SKM-1 treated with dmso at 0.1 percent for 144 hours (cell line): ENCODE data around the gene KDM2A.
A peak's percentile ranks its signal among the peaks of the same experiment; 100 is the strongest.

Source experiments
- DNase-seq: peaks from one replicate; lab custom pipeline; 2025; ENCODE audit not compliant: unreplicated experiment; lab: John Stamatoyannopoulos, UW

KDM2A gene

DNA sequence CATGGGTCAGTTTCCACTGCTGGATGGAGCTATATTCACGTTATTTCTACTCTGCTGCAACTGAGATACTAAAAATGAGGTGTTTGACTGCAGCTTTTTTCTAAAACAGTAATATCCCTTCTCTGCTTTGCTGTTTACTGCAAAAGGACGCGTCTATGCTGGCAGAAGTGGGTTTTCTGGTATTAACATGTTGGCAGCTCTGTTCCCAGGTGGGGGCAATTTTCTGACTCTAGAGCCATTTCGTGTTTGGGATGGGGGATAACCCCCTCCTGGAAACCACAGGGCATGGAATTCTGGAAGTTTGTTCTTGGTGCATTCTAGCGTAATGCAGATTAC lies 152.1 kb downstream of the KDM2A start:
- no peak for DNase-seq

DNA sequence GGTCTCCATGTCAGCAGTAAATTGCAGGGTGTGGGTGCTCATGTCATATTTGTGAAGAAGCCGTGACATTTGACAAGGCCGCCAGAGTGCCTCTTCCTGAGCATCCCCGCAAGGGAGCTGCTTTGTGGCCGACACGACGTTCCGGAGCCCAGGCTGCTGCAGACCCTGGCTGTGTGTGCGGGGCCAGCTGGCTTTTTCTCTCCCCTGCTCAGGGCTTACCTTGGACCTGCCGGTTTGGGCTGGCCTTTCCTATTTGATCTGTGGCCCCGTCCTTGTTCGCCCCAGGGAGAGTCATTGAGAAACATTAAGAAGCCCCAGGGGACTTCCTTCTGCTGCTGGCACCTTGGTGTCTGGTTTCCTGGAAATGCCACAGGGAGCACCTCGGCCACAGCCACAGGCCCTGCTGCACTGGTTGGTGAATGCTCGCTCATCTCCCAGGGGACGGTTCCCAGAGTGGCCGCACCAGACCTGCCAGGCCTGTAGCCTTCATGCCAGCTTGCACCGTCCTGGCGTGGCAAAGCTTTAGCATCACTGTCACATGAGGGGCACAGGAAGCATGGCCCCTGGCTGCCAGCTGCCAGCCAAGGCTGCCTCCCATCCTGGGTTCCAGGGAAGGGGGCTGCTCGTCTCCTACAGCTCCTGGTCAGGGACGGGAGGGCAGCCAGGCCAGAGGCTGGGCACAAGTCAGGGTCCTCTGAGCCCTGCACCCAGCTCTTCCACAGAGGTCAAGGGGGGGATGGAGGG lies 152.7 kb downstream of the KDM2A start:
- DNase-seq: peak; percentile 80

DNA sequence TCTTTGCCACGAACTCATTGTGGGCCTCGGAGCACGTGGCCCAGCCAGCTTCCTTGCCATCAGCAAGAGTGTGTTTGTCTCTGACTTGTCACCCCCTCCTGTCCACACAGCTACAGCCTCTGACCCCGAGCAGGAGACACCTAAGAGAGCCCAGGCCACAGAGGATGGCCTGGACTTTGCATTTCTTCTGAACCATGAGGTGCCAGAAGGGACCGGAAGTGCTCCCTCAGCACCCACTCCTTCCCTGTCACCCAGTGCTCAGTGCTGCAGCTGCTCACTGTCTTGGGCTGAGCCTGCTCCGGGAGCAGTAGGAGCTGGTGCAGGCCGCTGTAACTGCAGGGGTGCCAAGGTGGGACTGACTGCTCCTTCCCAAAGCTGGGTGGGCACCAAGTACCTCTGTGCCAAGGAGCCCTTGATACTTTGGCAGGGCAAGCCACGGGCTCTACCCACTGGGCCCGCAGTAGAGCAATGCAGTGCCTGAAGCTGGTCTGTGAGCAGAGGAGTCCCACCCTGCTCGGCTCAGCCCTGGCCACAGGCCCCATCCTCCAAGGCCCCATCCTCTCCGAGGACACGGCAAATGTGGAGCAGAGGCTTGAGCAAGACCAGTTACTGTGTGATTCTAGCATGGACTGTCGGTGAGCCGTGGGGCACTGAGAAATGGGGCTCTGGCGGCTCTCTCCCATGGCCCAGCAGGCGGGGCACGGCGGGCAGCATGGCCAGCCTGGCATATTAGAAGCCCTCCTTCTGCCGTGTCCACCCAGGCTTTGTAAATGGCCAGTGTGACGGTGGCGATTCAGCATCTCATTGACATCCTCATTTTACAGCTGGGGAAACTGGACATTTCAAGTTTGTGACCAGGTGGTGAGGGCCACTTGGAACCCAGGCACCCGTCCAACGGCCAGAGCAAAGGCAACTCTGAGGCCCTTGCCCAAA lies 153.5 kb downstream of the KDM2A start:
- DNase-seq: no peak

DNA sequence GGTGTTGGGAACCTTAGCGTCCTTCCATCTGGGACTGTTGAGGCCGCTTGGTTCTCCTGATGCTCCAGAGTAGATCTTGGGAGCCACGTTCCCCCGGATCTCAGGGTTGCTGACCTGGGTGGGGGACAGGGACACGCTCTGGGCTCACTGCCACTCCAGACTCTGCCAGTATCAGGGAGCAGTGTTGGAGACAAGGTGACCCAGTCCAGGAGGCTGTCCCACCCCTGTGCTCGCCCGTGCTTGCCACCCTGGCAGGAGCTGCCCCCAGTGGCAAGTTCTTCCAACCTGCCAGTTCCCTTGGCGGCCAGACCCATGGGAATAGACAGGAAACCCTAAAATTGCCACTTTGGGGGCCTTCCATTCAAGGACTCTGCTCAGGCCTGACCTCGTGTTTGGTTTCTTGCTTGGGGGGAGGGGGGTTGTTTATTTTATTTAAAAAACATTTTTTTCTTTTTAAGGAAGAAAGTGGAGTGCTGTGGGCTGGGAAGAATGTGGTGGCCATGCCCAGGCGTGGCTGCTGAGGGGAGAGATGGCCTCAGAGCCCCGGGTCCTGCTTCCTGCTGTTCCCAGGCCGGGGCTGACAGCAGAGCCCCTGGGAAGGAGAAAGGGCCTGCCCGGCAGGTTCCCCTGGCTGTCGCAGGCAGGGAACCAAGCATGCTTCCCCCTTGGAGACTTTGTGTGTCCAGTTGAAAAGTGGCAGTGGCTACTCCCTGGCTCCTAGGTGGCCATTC lies 154.4 kb downstream of the KDM2A start:
- DNase-seq: no peak

DNA sequence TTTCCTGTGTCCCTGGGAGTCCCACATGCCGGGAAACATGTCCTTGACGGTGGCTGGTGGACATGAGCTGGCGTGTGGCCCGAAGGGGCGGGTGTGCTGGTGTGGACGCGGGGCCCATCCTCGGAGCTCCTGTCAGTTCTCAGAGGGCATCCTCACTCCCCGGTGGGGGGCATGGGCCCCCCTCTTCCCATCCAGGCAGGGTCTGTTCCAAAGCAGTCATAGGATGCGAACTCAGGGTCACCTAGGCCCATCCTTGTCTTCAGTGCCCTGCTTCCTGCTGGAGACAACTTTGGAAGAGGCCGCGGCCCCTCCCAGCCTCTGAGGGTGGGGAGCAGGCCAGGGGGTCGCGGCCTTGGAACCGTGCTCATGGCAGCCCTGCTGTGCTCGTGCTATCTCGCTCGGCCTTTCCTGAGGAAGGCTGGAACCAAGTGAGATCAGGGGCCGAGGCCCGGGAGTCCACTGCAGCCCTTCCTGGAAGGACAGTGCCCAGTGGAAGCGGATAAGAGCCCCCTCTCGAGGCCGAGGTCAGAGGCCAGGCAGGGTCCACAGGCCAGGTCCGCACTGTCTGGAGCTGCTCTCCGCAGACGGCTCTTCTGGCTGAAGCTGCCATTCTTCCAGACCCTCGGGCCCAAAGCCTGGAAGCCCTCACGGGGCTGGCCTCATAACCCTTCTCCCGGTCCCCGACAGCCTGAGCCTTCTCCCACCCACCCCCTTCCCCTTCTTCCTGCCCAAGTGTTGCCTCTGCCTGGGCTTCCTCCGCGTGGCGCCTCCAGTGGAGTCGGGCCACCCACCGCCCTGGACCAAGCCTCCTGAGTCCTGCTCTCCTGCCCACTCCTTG lies 155.9 kb downstream of the KDM2A start:
- no peak for DNase-seq

DNA sequence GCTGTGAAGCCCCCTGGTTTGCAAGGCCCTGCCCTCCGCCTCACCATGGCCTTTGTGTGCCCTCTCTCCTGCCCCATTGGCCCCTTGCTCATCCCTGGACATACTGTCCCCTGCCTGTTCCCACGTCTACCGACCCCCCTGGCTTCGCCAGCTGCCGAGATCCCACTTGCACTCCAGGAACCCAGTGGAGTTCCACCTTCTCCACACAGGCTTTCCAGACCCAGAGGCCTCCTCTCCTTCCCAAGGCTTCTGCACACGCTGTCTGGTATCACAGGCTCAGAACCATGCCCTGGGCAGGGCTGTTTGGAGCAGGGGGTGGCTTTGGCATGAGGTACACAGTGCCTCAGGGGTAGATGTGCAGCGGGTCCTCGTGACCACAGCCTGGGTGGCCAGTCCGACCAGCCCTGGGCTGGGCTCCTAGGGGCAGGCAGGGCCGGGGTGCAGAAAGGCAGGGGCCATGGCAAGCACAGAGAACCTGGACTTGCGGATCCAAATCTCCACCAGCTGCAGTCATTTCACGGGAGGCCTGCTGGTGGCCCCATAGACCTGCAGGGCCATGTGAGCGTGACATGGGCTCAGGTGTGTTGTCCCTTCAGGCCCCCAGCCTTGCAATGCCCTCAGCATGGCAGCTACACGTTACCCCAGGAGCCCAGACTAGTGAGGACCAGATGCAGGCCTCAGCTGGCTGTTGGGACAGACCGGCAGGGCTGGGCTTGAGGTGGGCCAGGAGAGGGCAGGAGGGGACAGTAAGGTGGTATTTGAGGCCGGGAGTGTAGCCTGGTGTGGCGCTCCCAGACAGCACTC lies 156.7 kb downstream of the KDM2A start:
- no peak for DNase-seq

DNA sequence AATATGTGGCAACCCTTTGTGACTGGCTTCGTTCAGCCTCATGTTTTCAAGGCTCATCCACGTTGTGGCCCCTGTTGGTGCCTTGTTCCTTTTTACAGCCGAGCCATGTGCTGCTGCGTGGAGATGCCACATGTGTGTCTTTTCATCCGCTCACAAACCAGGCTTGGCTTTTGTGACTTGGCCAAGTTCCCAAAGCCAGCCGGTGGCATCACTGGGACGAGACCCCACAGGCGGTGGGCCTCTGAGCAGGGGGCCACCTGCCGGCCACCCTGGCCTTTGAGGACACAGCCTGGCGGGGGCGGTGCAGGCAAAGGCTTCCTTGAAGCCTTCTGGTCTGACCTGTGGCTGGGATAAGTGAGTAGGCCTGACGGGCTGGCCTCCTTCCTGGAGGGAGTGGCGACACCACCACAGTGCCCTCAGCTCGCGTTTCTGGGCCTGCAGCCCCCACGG lies 157.7 kb downstream of the KDM2A start:
- peak; percentile 78 for DNase-seq

DNA sequence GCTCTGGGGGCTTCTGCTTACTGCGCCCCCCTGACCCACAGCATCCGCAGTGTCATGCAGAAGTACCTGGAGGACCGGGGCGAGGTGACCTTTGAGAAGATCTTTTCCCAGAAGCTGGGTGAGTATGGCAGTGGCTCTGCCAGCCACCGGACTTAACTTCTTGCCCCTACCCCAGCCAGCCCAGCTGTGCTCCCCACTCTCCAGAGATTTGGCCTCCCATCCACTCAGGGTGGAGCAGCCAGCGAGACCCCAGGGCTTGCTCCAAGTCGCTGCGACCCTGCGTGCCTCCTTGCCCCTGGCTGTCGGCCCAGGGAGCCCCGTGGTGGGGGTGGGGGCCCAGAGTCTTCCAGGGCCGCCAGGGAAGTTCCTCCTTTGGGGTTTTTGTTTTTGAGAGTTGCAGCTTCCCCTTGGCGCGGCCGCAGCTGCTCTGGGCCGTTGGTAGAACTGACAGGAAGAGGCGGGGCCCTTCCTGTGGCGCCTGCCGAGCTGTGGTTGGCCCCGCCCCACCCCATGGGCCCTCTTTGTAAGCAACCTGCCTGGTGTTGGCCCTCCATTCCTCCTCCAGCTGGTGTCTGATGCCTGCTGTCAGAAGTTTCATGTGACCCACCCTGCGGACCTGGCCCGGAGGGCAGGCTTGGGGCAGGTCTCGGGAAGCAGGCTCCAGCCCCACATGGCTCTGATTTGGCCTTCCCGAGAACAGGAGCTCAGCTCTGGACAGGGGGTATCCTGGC lies 158.3 kb downstream of the KDM2A start:
- DNase-seq: peak; percentile 98

DNA sequence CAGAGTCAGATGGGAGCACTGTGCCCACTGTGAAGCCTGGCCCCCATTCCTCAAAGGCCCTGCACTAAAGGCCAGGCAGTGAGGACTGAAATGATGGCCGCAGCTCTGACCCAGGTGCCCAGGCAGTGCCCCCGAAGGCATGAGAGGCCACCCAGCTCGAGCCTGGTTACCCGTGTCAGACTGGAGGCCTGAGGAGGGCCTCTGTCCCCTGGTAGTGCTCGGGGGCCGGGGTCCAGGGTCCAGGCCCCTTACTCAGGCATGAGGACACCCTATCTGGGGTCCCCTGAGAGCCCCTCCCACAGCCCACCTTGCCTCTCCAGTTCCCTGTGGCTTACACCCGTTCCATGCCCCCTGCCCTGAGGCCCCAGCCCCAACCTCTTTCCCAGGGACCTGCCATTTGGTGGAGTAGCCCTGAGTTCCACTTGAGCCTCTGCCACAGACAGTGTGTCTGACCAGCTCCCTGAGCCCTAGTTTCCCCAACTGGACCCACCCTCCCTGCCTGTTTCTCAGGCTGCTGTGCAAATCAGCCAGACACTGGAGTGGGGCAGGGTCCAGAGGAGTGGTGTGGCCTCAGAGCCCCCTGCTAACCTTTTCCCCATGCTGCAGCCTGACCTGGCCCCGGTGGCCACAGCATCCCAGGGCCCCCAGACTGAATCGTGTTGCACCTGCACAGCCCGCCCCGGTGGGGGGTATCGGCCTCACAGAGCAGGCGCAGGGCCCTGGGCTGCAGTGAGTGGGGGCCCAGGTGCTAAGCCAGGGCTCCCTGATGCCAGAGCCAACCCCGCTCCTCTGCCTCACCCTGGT lies 159.3 kb downstream of the KDM2A start:
- DNase-seq: no peak

DNA sequence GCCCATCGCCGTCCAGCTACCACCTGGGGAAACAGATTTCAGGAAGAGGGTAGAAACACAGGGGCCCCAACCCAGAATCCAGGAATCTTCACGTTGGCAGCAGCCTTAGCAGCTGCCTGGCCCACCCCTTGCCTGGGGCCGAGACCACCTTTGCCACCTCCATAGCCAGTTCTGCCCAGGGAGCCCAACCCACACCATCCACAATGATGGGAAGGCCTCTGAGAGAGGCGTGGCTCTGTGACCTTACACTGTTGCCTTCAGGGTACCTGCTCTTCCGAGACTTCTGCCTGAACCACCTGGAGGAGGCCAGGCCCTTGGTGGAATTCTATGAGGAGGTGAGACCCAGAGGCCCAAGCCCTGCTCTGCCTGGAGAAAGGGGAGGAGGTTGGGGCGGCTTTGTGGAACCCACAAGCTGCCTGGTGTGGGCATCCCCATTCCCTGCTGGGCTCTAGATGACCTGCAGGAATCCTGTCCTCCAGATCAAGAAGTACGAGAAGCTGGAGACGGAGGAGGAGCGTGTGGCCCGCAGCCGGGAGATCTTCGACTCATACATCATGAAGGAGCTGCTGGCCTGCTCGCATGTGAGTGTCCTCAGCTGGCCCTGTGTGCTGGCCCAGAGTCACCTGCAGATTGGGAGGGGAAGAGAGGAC lies 160.0 kb downstream of the KDM2A start:
- DNase-seq: no peak

DNA sequence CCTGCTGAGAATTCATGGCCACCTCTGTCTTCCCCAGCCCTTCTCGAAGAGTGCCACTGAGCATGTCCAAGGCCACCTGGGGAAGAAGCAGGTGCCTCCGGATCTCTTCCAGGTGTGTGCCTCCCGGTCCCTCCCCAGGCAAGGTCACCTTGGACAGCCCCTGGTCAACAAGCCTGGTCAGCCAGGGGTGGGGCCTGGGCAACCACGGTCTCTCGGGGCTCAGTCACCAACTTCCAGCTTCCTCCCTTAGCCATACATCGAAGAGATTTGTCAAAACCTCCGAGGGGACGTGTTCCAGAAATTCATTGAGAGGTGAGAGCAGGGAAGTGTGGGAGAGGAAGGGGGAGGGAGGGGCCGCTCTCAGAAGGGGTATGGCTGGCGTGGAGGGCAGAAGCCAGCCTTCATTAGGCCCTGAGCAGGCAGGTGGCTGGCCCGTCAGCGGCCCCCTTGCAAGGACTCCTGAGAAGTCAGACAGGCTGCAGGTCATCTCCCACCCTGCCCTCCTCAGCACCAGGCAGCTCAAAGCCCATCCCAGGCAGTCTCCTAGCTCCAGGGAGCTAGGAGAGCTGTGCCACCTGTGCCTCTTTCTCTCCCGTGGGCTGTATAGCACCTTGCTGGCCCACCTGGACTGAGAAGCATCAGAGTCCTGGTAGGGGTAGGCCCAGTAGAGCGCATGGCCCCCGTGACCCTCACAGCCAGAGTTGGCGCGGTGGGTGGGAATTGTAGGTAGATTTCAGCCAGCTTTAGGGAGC lies 160.7 kb downstream of the KDM2A start:
- no peak for DNase-seq

DNA sequence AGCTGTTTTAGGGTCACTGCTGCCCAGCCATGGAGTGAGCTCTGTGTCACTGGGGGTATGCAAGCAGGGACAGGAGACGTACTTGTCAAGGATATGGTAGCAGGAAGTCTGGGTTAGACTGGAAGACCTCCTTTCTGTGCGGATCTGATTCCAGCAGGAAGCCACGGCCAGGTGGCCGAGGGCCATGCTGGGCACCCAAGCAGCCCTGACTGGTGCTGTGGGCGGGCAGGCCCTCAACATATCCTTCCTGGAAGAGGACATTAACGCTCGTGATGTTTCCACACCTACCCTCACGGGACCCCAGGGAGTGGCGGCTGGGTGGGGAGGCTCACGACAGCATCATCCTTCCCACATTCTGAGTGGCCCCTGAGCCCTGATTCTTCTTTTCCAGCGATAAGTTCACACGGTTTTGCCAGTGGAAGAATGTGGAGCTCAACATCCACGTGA lies 161.3 kb downstream of the KDM2A start:
- no peak for DNase-seq

DNA sequence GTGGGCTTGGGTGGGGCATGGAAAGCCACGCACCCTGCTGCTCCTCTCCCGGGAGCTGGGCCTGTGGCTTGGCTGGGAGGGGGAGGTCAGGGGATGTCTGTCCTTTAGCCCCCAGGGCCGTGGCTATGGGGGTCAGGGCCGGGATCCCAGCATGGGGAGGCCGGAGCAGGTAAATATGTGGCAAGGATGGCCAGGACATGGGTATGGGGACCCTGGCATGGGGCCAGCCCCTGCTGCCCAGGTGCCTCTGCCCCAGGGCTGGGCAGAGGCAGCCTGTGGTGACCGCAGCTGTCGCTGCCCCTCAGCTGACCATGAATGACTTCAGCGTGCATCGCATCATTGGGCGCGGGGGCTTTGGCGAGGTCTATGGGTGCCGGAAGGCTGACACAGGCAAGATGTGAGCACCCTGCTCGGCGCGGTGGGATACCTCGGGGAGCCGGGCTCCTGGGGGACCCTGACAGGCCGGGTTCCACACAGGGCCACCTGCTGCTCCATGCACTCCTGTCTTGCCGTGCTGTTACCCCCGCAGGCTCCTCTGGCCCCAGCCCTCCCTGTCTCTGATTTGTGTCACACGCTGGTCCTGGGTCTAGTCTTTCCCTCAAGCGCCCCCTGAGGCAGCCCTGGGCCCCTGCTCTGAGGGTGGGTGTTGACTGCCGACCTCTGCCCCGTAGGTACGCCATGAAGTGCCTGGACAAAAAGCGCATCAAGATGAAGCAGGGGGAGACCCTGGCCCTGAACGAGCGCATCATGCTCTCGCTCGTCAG lies 161.9 kb downstream of the KDM2A start:
- DNase-seq: no peak

DNA sequence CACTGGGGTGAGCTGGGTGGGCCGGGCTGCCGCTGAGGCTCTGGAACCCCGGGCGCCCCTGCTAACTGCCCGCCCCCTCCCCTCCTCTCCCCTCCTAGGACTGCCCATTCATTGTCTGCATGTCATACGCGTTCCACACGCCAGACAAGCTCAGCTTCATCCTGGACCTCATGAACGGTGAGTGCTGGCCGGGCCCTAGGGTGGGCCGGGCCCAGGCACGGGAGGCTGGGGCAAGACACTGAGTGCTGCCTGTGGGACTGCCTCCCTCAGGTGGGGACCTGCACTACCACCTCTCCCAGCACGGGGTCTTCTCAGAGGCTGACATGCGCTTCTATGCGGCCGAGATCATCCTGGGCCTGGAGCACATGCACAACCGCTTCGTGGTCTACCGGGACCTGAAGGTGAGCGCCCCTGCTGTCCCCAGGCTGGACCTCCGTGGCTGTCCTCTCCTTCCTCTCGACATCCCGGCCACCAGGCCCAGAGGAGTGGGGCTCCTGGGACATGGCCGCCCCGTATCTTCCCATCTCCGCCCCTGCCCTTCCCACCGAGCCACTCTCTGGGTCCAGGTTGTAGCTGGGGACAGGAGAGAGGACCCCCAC lies 162.6 kb downstream of the KDM2A start:
- DNase-seq: no peak

DNA sequence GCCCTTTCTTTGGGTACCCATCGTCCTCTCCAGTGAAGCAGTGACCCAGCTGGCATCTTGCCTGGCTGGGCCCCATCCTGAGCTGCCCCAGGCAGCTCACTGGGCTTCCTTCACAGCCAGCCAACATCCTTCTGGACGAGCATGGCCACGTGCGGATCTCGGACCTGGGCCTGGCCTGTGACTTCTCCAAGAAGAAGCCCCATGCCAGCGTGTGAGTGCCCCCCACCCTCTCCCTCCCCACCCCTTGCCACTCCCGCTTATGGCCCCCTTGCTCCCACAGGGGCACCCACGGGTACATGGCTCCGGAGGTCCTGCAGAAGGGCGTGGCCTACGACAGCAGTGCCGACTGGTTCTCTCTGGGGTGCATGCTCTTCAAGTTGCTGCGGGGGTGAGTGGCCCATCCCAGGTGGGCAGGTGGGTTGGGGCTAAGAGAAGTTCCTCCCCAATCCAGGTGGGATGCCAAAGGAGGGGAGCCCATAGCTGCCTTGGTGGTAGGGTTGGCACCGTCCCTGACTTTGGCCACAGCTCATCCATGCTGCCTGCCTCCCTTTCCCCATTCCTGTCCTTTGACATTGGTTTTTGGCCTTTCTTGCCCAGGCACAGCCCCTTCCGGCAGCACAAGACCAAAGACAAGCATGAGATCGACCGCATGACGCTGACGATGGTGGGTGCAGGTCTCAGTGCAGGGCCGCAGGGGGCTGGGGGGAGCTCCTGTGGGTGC lies 163.3 kb downstream of the KDM2A start:
- no peak for DNase-seq
